Measurements from ENCODE around the gene ZNF638. TPM values are rescaled to one million over a fixed set of nuclear protein-coding genes. Genes with fewer than 3 reads are reported as not detected.
A peak's percentile ranks its signal among the peaks of the same experiment; 100 is the strongest.

Gene ZNF638
- total and polyA plus RNA-seq, 9 of the 15 experiments (the other 6 are each of a cell fraction or from before 2014, with no cell fraction given) = 53.3 to 165 (median 98.8) TPM

- H3K9me3 ChIP-seq (replicated peaks; ENCODE audit: control insufficient read depth, insufficient read depth, low read depth, low read length) = no peaks in the 10 kb centered on the region
- WGBS (ENCODE audit: insufficient coverage, low coverage, missing lambda C conversion rate) = 100% methylated on average over 3 of the region's 3 CpGs
- DNase-seq (ENCODE audit: extremely low read depth in 1 of 4, low spot score in 3 of 4) (no peak), FAIRE-seq (no peak), ATAC-seq (no peak)
- no peak overlapping the region for H3K4me3 ChIP-seq
- H3K27ac ChIP-seq (ENCODE audit: extremely low read depth, low read depth, low read length) = no peak overlapping the region
- CTCF ChIA-PET (ENCODE audit: low intra/inter-chr PET ratio) = no interaction called here
- TF ChIP-seq CBFA2T3 (IDR thresholded peaks at IDR 0.05) (no peak), ZBTB1 (CRISPR knock-in tag; IDR thresholded peaks at IDR 0.05; ENCODE audit: borderline replicate concordance, low read depth) (no peak), CEBPG (CRISPR knock-in tag; IDR thresholded peaks at IDR 0.05) (no peak), CEBPG (tag; conservative IDR thresholded peaks at IDR 0.05 in 1 of 2, IDR thresholded peaks at IDR 0.05 in 1 of 2) (peak in 1 of 2 experiments; percentile 26; a peak in 1 of 4 replicates)
- TF ChIP-seq, protein P1, sequence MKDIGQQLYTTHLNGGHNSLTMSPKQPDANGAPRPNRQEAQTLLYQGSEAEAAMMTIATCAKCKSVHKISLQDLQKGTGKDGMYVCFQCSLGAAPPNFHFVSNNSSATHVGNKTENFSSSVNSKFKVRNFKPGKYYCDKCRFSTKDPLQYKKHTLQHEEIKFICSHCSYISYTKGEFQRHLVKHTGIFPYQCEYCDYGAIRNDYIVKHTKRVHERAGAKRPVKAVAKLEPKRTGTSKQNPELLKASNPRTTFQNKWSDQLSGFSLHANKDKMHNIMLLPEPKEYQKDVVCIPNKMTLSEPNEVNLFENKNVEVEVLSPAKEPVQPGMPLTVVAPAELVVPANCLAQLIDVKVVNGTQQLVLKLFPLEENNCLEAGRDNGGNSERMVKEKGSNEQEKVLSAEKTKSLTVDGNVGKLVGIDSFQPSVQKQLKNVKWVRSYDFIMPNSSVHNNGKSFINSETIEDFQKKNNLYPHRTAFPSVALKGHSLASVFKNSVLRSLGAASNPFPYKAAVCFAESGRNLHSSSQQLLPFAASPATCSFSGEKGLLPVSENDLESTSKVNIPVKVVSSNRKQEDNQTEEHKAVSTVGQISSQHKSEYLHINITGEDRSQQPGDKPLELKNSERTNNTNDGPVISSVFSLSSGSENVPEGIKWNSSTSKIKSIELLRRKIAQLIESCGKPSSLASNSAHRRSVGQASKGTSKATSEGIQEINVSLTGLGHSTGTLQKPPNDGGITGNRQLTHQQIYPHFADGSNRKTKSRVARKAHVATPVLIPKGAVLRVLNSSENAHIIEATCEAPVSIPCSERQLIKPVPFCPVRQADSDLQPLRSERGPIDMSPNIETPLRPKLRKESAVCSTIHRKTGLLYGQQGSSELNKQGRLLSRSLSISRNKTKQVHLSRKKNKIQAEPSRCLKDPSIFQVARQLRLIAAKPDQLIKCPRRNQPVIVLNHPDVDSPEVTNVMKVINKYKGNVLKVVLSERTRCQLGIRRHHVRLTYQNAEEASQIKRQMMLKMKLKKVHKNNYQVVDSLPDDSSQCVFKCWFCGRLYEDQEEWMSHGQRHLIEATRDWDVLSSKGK (CRISPR knock-in tag; IDR thresholded peaks at IDR 0.05) = no peak
- no peaks in the 10 kb centered on the region for H4K20me1 ChIP-seq (replicated peaks; ENCODE audit: control insufficient read depth, insufficient read depth, low read length)
- H2AFZ ChIP-seq (ENCODE audit: low read depth, low read length) = no peak overlapping the region
- H3K27me3 ChIP-seq (ENCODE audit: control insufficient read depth in 2 of 2, insufficient read depth in 2 of 2, low read length in 2 of 2) = no peaks in the 10 kb centered on the region
- no peaks in the 10 kb centered on the region for H3K4me1 ChIP-seq (replicated peaks in 1 of 2; ENCODE audit: control insufficient read depth in 2 of 2, insufficient read depth in 2 of 2, low read length in 2 of 2)
- H3K9me1 ChIP-seq (ENCODE audit: control insufficient read depth, insufficient read depth, low read length) = no peaks in the 10 kb centered on the region
- no TSS peak for BruUV-seq (replicated peaks)
- intact Hi-C loops (cut with micrococcal nuclease) = no loop called here
- POLR2A ChIA-PET = no interaction called here
- H3K36me3 ChIP-seq (ENCODE audit: control insufficient read depth, insufficient read depth, low read length) = peaks cover 86% of the 10 kb centered on the region
- peaks cover 2% of the 10 kb centered on the region; the same call in 2 of the 3 replicates for H3K79me2 ChIP-seq (ENCODE audit: control insufficient read depth, insufficient read depth, low read length)
- no peak overlapping the region for H3K9ac ChIP-seq (ENCODE audit: insufficient read depth in 1 of 2, low read depth in 2 of 2, low read length in 2 of 2)
- no peak overlapping the region for H3K4me2 ChIP-seq (ENCODE audit: insufficient read depth, low read length)
- in situ Hi-C loops (cut with MboI) = no loop called here
Observed at GRCh38 chr2:71380665-71381064, 49.1 kb downstream of the ZNF638 start.

All from K562 (cell line).